Progenitor cell of endocrine pancreas (in vitro differentiated cells): ENCODE data around the gene NEK8. TPM values are rescaled to one million over a fixed set of nuclear protein-coding genes. Genes with fewer than 3 reads are reported as not detected.

Experiments
- DNase-seq: peaks from one replicate; pipeline ENCODE4 v3.0.0; 2021; ENCODE audit warnings: low spot score; ENCODE audit not compliant: unreplicated experiment
- H3K27ac Mint-ChIP-seq: 2 replicates; pipeline ENCODE4 v1.8.0; 2021; ENCODE audit warnings: mild to moderate bottlenecking, moderate library complexity, mixed read lengths
- H3K27me3 Mint-ChIP-seq: 2 replicates; pipeline ENCODE4 v1.8.0; 2021; ENCODE audit warnings: mixed read lengths
- H3K36me3 Mint-ChIP-seq: 2 replicates; pipeline ENCODE4 v1.8.0; 2022; ENCODE audit warnings: mixed read lengths; ENCODE audit not compliant: insufficient read depth
- H3K4me1 Mint-ChIP-seq: 2 replicates; pipeline ENCODE4 v1.8.0; 2021; ENCODE audit warnings: low read depth, mixed read lengths
- H3K4me3 Mint-ChIP-seq: 2 replicates; pipeline ENCODE4 v1.8.0; 2021; ENCODE audit warnings: low read depth, mild to moderate bottlenecking, moderate library complexity, mixed read lengths
- H3K9me3 Mint-ChIP-seq: 2 replicates; pipeline ENCODE4 v1.8.0; 2021; ENCODE audit warnings: low read depth, mixed read lengths
- CTCF ChIP-seq: fragments of 200-600 bp; sonication (generic); IDR thresholded peaks from one replicate; pipeline ENCODE4 v1.5.0; 2021; ENCODE audit warnings: antibody characterized with exemption, mild to moderate bottlenecking; ENCODE audit not compliant: unreplicated experiment
- total RNA-seq: library from RNA; stranded (reverse); gene quantifications from 2 replicates; pipeline ENCODE4 v1.2.1, GENCODE V29; 2021

The NEK8 gene
- total RNA-seq, 1 donor from 2014 or later = 15.4 TPM

- H3K9me3 Mint-ChIP-seq = no peaks in the 10 kb centered on the region
- H3K4me3 Mint-ChIP-seq = no peak overlapping the region
- H3K27ac Mint-ChIP-seq = no peak overlapping the region
- H3K36me3 Mint-ChIP-seq = peaks cover 19% of the 10 kb centered on the region
- TF ChIP-seq CTCF = no peak
- DNase-seq = no peak
- H3K27me3 Mint-ChIP-seq = no peaks in the 10 kb centered on the region
- H3K4me1 Mint-ChIP-seq = peaks cover 23% of the 10 kb centered on the region
Observed at GRCh38 chr17:28700830-28701492, 27.6 kb upstream of the NEK8 start.

GRCh38 chr17:28702026-28702751, 26.4 kb upstream of the NEK8 start:
- Mint-ChIP-seq H3K27ac (peak overlapping the region; percentile 14), H3K4me1 (peaks cover 20% of the 10 kb centered on the region), H3K36me3 (peaks cover 20% of the 10 kb centered on the region), H3K9me3 (no peaks in the 10 kb centered on the region), H3K27me3 (no peaks in the 10 kb centered on the region), H3K4me3 (no peak overlapping the region)
- TF ChIP-seq CTCF = no peak
- no peak for DNase-seq

- no peaks in the 10 kb centered on the region for H3K9me3 Mint-ChIP-seq
- no peak overlapping the region for H3K4me3 Mint-ChIP-seq
- TF ChIP-seq CTCF = no peak
- H3K36me3 Mint-ChIP-seq = peaks cover 20% of the 10 kb centered on the region
- H3K27me3 Mint-ChIP-seq = no peaks in the 10 kb centered on the region
- H3K4me1 Mint-ChIP-seq = peaks cover 16% of the 10 kb centered on the region
- no peak overlapping the region for H3K27ac Mint-ChIP-seq
- no peak for DNase-seq
Observed at GRCh38 chr17:28702752-28703150, 25.8 kb upstream of the NEK8 start.

- Mint-ChIP-seq H3K27ac (peak overlapping the region; percentile 73), H3K36me3 (peaks cover 20% of the 10 kb centered on the region), H3K27me3 (no peaks in the 10 kb centered on the region), H3K4me3 (no peak overlapping the region), H3K4me1 (peaks cover 7% of the 10 kb centered on the region), H3K9me3 (no peaks in the 10 kb centered on the region)
- TF ChIP-seq CTCF = no peak
- no peak for DNase-seq
Observed at GRCh38 chr17:28703552-28704218, 24.9 kb upstream of the NEK8 start.

- H3K27ac Mint-ChIP-seq = peak overlapping the region; percentile 3
- no peaks in the 10 kb centered on the region for H3K9me3 Mint-ChIP-seq
- H3K27me3 Mint-ChIP-seq = no peaks in the 10 kb centered on the region
- no peak overlapping the region for H3K4me3 Mint-ChIP-seq
- TF ChIP-seq CTCF = no peak
- no peak for DNase-seq
- peaks cover 1% of the 10 kb centered on the region for H3K4me1 Mint-ChIP-seq
- H3K36me3 Mint-ChIP-seq = peaks cover 20% of the 10 kb centered on the region
Observed at GRCh38 chr17:28704219-28704858, 24.2 kb upstream of the NEK8 start.
